ENCODE measurements around the gene NLRP4.

Gene NLRP4

GRCh38 chr19:55836340-55836739, at the start of gene NLRP4:
Gene NLRP4 (plus strand): TSS chr19:55836540. CDS start chr19:55852081, 15,541 bp downstream.
- DNase-seq (ENCODE audit: low read depth, low spot score) = no peak

GRCh38 chr19:55795021-55795420, 41.3 kb upstream of the NLRP4 start:
- DNase-seq (ENCODE audit: low read depth, low spot score) = no peak

GRCh38 chr19:55801416-55801815, 34.9 kb upstream of the NLRP4 start:
- DNase-seq (ENCODE audit: low read depth, low spot score) = no peak

GRCh38 chr19:55802281-55802680, 34.1 kb upstream of the NLRP4 start:
- DNase-seq (ENCODE audit: low read depth, low spot score) = no peak

- DNase-seq (ENCODE audit: low read depth, low spot score) = no peak
These were observed 26.8 kb upstream of the NLRP4 start for GRCh38 chr19:55809381-55810058.

GRCh38 chr19:55811340-55811739, 25.0 kb upstream of the NLRP4 start:
- DNase-seq (ENCODE audit: low read depth, low spot score) = no peak

- DNase-seq (ENCODE audit: low read depth, low spot score) = no peak
These were observed 23.9 kb upstream of the NLRP4 start for GRCh38 chr19:55812449-55812848.

- DNase-seq (ENCODE audit: low read depth, low spot score) = no peak
These were observed 22.4 kb upstream of the NLRP4 start for GRCh38 chr19:55813906-55814305.

GRCh38 chr19:55820037-55820436, 16.3 kb upstream of the NLRP4 start:
- DNase-seq (ENCODE audit: low read depth, low spot score) = no peak

- DNase-seq (ENCODE audit: low read depth, low spot score) = no peak
These were observed 5.7 kb upstream of the NLRP4 start for GRCh38 chr19:55830656-55831055.

GRCh38 chr19:55831846-55832245, 4.5 kb upstream of the NLRP4 start, which contains the start of gene NLRP11:
Gene NLRP11 (minus strand): TSS chr19:55831999. CDS start chr19:55818174, 13,825 bp downstream.
- no peak for DNase-seq (ENCODE audit: low read depth, low spot score)

- DNase-seq (ENCODE audit: low read depth, low spot score) = no peak
These were observed 3.7 kb upstream of the NLRP4 start for GRCh38 chr19:55832676-55833075.

GRCh38 chr19:55838251-55838650, 1.9 kb downstream of the NLRP4 start:
- DNase-seq (ENCODE audit: low read depth, low spot score) = no peak

GRCh38 chr19:55838906-55839305, 2.6 kb downstream of the NLRP4 start:
- no peak for DNase-seq (ENCODE audit: low read depth, low spot score)

GRCh38 chr19:55855160-55855559, 18.8 kb downstream of the NLRP4 start:
- no peak for DNase-seq (ENCODE audit: low read depth, low spot score)

- DNase-seq (ENCODE audit: low read depth, low spot score) = no peak
These were observed 20.8 kb downstream of the NLRP4 start for GRCh38 chr19:55857149-55857548.

- DNase-seq (ENCODE audit: low read depth, low spot score) = no peak
These were observed 21.6 kb downstream of the NLRP4 start for GRCh38 chr19:55857974-55858373.

- no peak for DNase-seq (ENCODE audit: low read depth, low spot score)
These were observed 22.1 kb downstream of the NLRP4 start for GRCh38 chr19:55858401-55858800.

- no peak for DNase-seq (ENCODE audit: low read depth, low spot score)
These were observed 22.6 kb downstream of the NLRP4 start for GRCh38 chr19:55858969-55859368.

- no peak for DNase-seq (ENCODE audit: low read depth, low spot score)
These were observed 30.2 kb downstream of the NLRP4 start for GRCh38 chr19:55866521-55866920.

GRCh38 chr19:55867101-55867500, 30.8 kb downstream of the NLRP4 start:
- DNase-seq (ENCODE audit: low read depth, low spot score) = no peak

GRCh38 chr19:55870736-55871135, 34.4 kb downstream of the NLRP4 start:
- DNase-seq (ENCODE audit: low read depth, low spot score) = no peak

- no peak for DNase-seq (ENCODE audit: low read depth, low spot score)
These were observed 40.9 kb downstream of the NLRP4 start for GRCh38 chr19:55877211-55877610.

GRCh38 chr19:55882626-55883025, 46.3 kb downstream of the NLRP4 start:
- DNase-seq (ENCODE audit: low read depth, low spot score) = no peak
